LNCAP (cell line): Measurements from ENCODE around the gene DCAF15.

ENCODE experiments used
- TF ChIP-seq, protein P1 (sequence below): fragments of 450-650 bp; IDR thresholded peaks from 2 replicates; pipeline ENCODE4 v1.5.1; 2017; ENCODE audit warnings: mild to moderate bottlenecking

The DCAF15 gene

GRCh38 chr19:13909430-13909829 lies 42.9 kb upstream of the DCAF15 start:
- TF ChIP-seq, protein P1, sequence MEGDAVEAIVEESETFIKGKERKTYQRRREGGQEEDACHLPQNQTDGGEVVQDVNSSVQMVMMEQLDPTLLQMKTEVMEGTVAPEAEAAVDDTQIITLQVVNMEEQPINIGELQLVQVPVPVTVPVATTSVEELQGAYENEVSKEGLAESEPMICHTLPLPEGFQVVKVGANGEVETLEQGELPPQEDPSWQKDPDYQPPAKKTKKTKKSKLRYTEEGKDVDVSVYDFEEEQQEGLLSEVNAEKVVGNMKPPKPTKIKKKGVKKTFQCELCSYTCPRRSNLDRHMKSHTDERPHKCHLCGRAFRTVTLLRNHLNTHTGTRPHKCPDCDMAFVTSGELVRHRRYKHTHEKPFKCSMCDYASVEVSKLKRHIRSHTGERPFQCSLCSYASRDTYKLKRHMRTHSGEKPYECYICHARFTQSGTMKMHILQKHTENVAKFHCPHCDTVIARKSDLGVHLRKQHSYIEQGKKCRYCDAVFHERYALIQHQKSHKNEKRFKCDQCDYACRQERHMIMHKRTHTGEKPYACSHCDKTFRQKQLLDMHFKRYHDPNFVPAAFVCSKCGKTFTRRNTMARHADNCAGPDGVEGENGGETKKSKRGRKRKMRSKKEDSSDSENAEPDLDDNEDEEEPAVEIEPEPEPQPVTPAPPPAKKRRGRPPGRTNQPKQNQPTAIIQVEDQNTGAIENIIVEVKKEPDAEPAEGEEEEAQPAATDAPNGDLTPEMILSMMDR: no peak

DNA sequence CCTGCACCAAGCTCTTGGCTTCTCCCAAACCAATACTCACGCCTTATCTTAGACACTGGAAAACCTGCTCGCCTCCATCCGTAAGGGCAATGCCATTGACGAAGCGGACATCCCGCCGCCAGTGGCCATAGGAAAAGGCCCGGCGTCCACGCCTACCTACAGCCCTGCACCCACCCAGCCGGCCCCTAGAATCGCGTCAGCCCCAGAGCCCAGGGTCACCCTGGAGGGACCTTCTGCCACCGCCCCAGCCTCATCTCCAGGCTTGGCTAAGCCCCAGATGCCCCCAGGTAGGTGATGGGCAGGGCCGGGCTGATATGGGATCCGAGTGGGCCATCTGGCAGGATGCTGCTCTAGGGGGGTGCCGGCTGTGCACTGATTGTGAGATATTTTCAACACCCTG lies 39.0 kb upstream of the DCAF15 start:
- TF ChIP-seq, protein P1: no peak

DNA sequence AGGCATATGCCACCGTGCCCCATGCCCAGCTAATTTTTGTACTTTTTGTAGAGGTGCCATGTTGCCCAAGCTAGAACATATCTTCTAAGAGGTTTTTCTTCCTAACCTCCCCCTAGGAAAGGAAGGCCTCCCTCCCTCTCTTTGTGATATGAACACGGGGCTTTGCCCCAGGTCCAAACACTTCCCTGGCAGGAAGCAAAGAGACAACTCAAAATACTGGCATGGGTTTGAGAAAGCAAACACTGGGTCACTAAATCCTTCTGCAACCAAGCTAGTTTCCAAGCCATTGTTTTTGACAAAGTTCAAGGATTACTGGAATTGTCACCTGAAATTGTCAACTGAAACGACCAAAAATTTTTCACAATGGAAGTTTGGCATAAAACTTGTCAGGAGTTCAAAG lies 37.5 kb upstream of the DCAF15 start:
- TF ChIP-seq, protein P1: no peak

DNA sequence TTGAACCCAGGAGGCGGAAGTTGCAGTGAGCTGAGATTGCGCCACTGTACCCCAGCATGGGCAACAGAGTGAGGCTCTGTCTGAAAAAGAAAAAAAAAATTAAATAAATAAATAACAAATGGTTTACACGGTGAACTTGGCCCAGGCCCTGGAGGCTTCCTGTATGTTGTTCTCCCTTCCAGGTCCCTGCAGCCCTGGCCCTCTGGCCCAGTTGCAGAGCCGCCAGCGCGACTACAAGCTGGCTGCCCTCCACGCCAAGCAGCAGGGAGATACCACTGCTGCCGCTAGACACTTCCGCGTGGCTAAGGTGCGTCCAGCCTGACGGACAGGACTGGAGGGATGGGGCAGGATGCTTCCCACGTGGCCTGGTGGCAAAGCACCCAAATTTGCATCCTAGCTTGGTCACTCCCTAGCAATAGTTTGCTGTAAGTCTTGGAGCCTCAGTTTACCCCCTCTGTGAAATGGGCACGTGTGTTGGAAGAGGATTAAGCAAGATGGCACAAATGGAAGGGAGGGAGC lies 34.4 kb upstream of the DCAF15 start:
- TF ChIP-seq, protein P1: no peak

DNA sequence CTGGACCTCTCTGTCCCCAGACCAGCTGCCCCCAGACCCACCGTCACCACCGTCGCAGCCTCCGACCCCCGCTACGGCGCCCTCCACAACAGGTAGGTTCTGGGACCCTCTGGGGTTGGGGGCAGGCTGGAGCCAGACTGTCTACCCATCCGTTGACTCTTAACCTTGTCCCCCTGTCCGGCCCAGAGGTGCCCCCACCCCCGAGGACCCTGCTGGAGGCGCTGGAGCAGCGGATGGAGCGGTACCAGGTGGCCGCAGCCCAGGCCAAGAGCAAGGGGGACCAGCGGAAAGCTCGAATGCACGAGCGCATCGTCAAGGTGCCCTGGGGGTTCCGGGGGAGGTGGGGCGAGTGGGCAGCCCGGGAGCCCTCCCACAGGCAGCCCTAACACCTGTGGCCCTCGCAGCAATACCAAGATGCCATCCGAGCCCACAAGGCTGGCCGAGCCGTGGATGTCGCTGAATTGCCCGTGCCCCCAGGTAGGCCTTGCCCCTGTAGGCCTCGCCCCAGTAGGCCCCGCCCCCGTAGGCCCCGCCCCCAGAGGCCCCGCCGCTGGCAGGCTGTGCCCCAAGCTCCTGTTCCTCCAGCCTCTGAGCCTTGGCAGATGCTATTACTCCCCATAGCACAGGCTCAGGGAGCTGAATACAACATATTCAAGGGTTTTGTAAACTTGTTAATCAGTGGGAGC lies 33.4 kb upstream of the DCAF15 start:
- TF ChIP-seq, protein P1: no peak

- TF ChIP-seq, protein P1: no peak
Measured at GRCh38 chr19:13920524-13920923, 31.8 kb upstream of the DCAF15 start.

- TF ChIP-seq, protein P1: no peak
Measured at GRCh38 chr19:13920940-13921747, 31.2 kb upstream of the DCAF15 start.
